ENCODE results near the gene WNK2.

- TF ChIP-seq CTCF (IDR thresholded peaks at IDR 0.05; ENCODE audit: low read depth, low read length) = no peak
- no peak for TF ChIP-seq MAX (IDR thresholded peaks at IDR 0.05; ENCODE audit: low read depth, low read length)
- TF ChIP-seq POLR2A (IDR thresholded peaks at IDR 0.05; ENCODE audit: extremely low read depth, insufficient read length) = no peak
Measured at GRCh38 chr9:93198838-93199625, 15.1 kb downstream of the WNK2 start.
